GM21360 (cell line): ENCODE results near the gene ARID1B.

Experiments used
- ATAC-seq: cut with Tn5 transposase; IDR thresholded peaks from one replicate; pipeline ENCODE4 v1.9.1; 2021; ENCODE audit warnings: mild to moderate bottlenecking, moderate library complexity; ENCODE audit not compliant: unreplicated experiment

ARID1B gene

DNA sequence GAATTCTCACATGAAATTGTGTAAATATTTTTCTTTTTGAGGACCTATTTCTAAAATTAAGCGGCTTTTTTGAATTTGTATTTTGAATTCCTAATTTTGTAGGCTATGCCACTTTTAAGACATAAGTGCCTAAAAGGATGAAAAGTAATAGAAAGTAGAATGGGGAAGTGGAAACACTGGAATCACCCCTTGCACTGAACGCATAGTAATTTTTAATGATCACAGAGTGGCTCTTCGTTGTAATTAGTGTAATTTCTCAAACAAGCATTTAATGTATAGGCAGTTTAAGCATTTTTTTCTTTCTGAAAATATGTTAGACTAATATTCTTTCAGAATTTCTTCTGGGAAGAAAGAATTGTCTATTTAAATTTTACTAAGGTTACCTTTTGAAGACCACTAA lies 73.2 kb downstream of the ARID1B start:
- ATAC-seq, result no peak

DNA sequence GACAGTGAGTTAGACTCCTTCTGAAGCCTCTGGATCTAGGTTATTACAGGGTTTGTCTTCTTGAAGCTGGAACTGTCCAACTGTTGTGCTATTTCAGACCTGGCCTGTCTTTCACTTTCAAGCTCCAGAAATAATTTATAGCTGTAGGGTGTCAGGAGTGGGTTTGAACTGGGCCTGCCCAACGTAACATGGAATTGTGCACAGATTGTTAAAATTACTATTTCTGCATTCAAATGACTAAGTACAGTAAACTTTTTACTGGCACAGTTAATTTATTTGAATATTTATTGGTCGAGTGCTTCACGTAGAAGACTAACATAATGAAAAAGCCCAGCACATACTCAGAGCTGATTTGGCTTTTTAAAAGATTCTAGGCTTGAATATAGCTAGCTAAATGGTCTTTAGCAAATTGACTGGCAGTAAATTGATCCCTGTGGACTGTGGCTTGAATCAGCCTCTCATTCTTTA lies 74.3 kb downstream of the ARID1B start:
- no peak for ATAC-seq

GRCh38 chr6:156852147-156852857 lies 75.1 kb downstream of the ARID1B start:
- peak; percentile 61 for ATAC-seq

DNA sequence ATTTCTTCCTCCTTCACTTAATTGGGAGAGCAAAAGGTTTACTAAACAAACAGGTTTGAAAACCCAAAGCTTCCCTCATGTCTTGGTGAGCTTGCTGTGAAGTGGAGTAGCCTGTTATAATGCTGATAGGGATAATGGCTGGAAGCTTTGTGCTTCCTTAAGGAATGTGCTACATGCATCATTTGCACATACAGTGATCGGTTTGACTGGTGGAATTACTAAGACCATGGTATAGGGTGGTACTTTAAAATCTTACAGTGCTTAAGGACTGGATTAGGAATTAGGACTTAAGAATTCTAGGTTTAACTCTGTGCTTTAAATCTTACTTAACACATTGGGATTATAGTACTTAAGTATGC lies 75.7 kb downstream of the ARID1B start:
- no peak for ATAC-seq

DNA sequence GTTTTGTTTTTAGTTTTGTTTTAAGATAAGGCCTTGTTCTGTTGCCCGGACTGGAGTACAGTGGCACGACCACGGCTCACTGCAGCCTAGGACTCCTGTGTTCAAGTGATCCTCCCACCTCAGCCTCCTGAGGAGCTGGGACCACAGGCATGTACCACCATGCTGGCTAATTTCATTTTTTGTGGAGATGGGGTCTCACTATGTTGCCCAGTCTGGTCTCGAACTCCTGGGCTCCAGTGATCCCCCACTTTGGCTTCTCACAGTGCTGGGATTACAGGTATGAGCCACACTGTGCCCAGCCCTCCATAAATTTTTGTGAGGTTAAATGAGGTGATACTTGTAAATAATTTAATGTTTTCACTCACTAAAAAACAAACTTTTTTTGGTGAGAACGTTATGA lies 76.6 kb downstream of the ARID1B start:
- no peak for ATAC-seq

DNA sequence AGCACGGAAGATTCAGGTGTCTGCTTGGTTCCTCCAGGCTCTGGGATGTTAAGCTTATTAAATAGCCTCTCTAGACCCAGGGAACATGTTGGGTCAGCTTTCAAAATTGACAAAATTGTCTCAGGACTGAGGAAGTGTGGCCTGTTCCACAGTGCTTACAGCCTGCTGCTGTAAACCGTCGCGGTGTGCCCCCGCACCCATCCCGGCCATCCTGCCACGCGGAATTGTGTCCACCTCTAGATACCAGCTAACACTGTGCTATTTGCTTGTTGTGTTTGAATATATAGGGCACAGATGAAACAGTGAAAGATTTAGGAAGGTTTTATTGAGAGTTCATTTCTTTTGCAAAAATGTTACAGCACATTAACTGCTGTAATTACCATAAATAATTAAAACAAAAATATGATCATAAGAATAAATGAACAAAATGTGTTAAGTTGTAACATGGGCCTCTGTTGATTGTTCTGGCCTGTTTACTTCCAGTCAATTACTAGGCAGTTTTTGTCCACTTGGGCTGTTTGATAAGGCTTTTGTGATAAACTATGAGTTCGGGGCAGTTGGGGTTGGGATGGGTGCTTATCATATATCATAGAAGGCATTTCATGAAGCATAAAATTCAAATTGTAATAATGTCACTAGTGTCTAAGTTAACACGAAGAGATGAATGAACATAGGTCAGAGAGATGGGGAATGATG lies 77.4 kb downstream of the ARID1B start:
- no peak for ATAC-seq

DNA sequence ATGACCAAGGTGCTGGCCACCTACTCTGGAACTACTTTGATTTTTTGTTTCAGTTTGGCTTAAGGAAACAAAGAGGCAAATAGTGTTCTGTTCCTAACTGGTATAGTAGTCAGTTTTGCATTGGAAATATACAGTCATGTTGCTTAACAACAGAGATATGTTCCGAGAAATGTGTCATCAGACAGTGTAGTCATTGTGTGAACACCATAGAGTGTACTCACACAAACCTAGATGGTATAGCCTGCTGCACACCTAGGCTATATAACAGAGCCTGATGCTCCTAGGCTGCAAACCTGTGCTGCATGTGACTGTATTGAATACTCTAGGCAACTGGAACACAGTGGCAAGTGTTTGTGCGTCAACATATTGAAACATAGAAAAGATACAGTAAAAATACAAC lies 80.4 kb downstream of the ARID1B start:
- ATAC-seq, result no peak

DNA sequence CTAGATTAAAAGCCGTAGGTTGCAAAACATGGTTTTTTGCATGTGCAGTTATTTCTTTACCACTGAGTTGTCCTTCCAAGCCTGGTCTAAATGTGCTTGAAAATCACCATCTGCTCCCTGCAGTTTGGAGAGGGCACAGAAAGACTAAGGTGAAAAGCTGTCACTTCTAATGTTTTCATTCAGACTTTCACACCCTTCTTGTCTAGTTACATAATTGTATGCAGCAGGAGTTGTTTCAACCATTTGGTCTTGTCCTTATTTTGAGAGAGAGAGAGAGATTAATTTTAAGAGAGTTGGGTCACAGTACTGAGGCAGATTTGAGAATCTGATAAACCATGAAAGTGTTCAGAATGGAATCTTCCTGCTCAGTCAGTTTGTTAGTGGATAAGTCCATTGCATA lies 82.5 kb downstream of the ARID1B start:
- no peak for ATAC-seq

GRCh38 chr6:156862711-156863110 lies 85.5 kb downstream of the ARID1B start:
- no peak for ATAC-seq

GRCh38 chr6:156863504-156863903 lies 86.3 kb downstream of the ARID1B start:
- ATAC-seq, result no peak

GRCh38 chr6:156864557-156864956 lies 87.4 kb downstream of the ARID1B start:
- no peak for ATAC-seq

DNA sequence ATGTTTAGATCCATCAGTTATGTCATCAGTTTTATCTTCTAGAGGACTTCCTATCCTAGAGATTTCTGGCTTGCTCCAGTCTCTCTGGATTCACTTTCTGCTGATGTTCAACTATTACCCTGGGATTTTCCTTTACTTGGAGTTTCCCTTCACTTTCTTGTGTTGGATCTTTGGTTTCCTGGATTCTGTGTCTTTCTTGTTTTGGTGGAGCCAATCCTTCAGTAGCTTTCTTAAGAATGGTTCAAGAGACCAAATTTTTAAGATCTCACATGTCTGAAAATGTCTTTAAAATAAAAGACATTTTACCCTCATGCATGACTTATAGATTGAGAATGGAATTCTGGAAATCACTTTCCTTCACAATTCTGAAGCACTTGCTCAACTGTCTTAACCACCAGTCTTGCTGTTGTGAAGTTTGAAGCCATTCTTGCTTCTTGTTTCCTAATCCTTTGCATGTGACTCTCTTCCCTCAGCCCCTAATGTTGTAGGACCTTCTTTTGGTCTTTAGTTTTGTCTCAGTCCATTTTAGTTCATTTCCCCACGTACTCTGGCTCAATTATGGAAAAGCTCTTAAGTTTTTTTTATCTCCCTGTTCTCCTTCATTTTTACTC lies 87.9 kb downstream of the ARID1B start:
- no peak for ATAC-seq

DNA sequence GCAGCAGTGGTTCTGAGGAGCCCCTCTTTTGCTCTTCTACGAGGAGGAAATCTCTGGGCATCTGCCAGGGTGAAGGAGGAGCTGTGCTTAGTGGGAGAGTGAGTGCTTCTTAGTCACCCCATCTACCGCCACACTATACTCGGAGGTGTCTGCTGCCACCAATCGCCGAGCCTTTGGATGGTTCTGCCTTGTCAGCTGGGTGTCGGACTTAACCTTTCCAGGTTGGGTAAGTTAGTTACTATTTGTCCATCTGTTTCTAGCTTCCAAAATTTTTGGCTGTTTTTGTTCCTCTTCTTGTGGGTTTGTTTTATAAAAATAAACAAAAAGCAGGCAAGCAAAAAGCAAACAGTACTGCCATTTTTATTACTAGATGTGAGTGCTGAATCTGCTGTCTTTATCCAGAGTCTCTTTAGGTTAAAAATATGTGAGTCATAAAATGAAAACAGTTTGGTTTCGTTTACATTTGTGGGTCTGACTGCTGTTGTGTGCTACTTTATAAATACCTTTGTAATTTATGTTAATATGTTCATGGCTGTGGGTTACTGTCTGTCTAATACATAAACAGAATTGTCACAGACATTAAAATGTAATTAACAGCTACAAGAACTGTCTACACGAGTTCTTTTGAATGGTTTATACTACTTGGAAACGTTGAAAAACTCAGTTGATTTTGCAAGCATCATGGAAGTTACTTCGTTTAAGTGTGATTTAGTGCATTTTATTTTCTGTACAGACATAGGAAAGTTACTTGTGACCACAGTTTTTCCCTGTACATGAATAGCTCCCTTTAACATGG lies 89.2 kb downstream of the ARID1B start:
- no peak for ATAC-seq

- ATAC-seq, result no peak
Measured at GRCh38 chr6:156867121-156867520, 89.9 kb downstream of the ARID1B start.

- ATAC-seq, result no peak
Measured at GRCh38 chr6:156868385-156868784, 91.2 kb downstream of the ARID1B start.

DNA sequence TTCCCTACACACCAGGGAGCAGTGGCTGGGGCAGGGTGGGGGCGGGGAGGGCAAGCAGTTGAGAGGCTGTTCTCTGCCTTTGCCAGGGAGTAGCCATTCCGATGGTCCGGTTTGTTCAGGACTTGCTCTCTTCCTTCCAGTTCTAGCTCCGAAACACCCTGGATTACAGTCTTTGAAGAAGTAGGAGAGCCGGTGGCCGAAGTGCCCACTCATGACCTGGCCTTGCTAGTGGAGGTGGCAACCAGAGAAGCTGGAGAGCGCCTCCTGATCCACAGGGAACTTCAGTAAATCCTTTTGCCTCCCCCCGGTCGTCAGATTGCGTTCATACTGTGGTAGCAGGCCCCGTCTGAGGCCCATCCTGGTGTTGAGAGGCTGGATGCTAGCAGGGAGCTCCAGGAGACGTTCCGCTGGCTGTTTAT lies 92.8 kb downstream of the ARID1B start:
- no peak for ATAC-seq

GRCh38 chr6:156870924-156871539 lies 93.9 kb downstream of the ARID1B start:
- ATAC-seq, result no peak

- ATAC-seq, result no peak
Measured at GRCh38 chr6:156872903-156873302, 95.7 kb downstream of the ARID1B start.

GRCh38 chr6:156873654-156874380 lies 96.6 kb downstream of the ARID1B start:
- ATAC-seq, result no peak

DNA sequence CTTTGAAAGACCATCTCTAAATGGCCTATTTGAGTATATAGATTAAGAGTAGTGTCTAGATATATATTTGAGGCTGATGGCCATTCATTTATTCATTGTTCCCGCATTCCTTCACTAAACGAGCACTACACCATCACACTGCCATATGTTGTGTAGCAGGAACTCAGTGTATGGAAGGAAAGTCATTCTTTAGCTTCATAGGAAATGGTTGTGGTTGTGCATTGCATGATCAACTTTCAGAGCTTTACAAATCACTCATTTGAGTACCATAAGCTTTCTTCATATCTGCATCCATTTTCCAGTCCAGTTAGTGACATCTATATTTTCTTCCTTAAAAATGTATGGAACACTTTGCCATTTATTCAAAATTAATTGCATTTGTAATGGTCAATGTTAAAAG lies 97.9 kb downstream of the ARID1B start:
- no peak for ATAC-seq
